ENCODE results near the gene IRF9.

IRF9 gene

GRCh38 chr14:24143511-24143910, 17.6 kb upstream of the IRF9 start:
- Histone ChIP-seq H3K4me2 (ENCODE audit: low read length) (no peak overlapping the region), H3K9me3 (ENCODE audit: control insufficient read depth, low read length) (no peaks in the 10 kb centered on the region), H3K4me1 (peaks cover 17% of the 10 kb centered on the region), H3K4me3 (ENCODE audit: low read depth, low read length) (no peak overlapping the region), H3K27me3 (ENCODE audit: control insufficient read depth, insufficient read depth, low read length) (no peaks in the 10 kb centered on the region), H3K9ac (no peak overlapping the region), H2AFZ (no peak overlapping the region), H3K36me3 (ENCODE audit: control insufficient read depth, insufficient read depth, low read length) (no peaks in the 10 kb centered on the region), H3K79me2 (peaks cover 14% of the 10 kb centered on the region), H3K27ac (no peak overlapping the region)
- TF ChIP-seq, protein P1, sequence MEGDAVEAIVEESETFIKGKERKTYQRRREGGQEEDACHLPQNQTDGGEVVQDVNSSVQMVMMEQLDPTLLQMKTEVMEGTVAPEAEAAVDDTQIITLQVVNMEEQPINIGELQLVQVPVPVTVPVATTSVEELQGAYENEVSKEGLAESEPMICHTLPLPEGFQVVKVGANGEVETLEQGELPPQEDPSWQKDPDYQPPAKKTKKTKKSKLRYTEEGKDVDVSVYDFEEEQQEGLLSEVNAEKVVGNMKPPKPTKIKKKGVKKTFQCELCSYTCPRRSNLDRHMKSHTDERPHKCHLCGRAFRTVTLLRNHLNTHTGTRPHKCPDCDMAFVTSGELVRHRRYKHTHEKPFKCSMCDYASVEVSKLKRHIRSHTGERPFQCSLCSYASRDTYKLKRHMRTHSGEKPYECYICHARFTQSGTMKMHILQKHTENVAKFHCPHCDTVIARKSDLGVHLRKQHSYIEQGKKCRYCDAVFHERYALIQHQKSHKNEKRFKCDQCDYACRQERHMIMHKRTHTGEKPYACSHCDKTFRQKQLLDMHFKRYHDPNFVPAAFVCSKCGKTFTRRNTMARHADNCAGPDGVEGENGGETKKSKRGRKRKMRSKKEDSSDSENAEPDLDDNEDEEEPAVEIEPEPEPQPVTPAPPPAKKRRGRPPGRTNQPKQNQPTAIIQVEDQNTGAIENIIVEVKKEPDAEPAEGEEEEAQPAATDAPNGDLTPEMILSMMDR (IDR thresholded peaks at IDR 0.05), result no peak

DNA sequence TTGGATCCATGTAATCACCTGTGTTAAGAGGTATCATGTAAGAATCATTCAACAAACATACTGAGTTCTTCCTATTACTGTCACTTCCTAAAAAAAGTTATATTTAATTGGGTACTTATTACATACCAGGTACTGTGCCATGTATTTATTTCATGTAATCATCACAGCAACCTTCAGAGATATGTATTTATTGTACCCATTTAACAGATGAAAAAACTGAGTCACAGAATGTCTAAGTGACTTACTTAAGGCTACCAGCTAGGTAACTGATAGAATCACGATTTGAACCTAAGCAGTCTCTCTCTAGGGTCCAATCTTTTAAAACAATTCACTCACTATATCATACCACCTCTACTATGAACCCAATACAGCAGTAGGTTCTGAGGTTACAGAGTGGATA, 16.6 kb upstream of the IRF9 start:
- Histone ChIP-seq H2AFZ (no peak overlapping the region), H3K79me2 (peaks cover 13% of the 10 kb centered on the region), H3K27me3 (ENCODE audit: control insufficient read depth, insufficient read depth, low read length) (no peaks in the 10 kb centered on the region), H3K9me3 (ENCODE audit: control insufficient read depth, low read length) (no peaks in the 10 kb centered on the region), H3K27ac (no peak overlapping the region), H3K4me2 (ENCODE audit: low read length) (no peak overlapping the region), H3K4me1 (peaks cover 15% of the 10 kb centered on the region), H3K4me3 (ENCODE audit: low read depth, low read length) (no peak overlapping the region), H3K36me3 (ENCODE audit: control insufficient read depth, insufficient read depth, low read length) (no peaks in the 10 kb centered on the region), H3K9ac (no peak overlapping the region)
- TF ChIP-seq, protein P1 (IDR thresholded peaks at IDR 0.05), result no peak

DNA sequence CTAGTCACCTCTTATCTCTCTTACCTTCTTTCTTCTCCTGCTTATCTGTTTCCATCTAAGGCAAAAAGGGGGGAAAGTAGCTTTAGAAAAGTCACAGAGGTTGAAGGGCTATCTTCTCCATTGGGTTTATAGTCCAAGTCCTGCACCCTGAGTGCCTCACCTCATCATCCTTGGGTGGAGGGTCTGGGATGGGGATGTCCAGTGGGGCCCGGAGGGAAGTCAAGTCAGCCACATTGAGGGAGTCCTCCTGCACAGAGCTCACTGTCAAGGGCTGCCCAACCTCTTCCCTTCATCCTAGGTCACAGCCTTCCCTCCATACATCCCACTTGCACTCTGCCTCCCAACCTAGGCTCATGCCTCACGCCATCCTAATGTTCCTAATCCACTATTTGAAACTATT, 15.8 kb upstream of the IRF9 start:
- Histone ChIP-seq H3K36me3 (ENCODE audit: control insufficient read depth, insufficient read depth, low read length) (no peaks in the 10 kb centered on the region), H3K4me1 (peaks cover 14% of the 10 kb centered on the region), H3K27me3 (ENCODE audit: control insufficient read depth, insufficient read depth, low read length) (no peaks in the 10 kb centered on the region), H3K9me3 (ENCODE audit: control insufficient read depth, low read length) (no peaks in the 10 kb centered on the region), H3K79me2 (peaks cover 18% of the 10 kb centered on the region), H3K4me3 (ENCODE audit: low read depth, low read length) (no peak overlapping the region), H2AFZ (no peak overlapping the region), H3K9ac (no peak overlapping the region), H3K27ac (peak overlapping the region; percentile 93), H3K4me2 (ENCODE audit: low read length) (peak overlapping the region; percentile 65)
- TF ChIP-seq, protein P1 (IDR thresholded peaks at IDR 0.05), result no peak

- H3K36me3 ChIP-seq (ENCODE audit: control insufficient read depth, insufficient read depth, low read length), result no peaks in the 10 kb centered on the region
- no peaks in the 10 kb centered on the region for H3K27me3 ChIP-seq (ENCODE audit: control insufficient read depth, insufficient read depth, low read length)
- peaks cover 14% of the 10 kb centered on the region for H3K4me1 ChIP-seq
- peaks cover 18% of the 10 kb centered on the region for H3K79me2 ChIP-seq
- H3K9me3 ChIP-seq (ENCODE audit: control insufficient read depth, low read length), result no peaks in the 10 kb centered on the region
- TF ChIP-seq, protein P1 (IDR thresholded peaks at IDR 0.05), result no peak
- peak overlapping the region; percentile 65 for H3K4me2 ChIP-seq (ENCODE audit: low read length)
- peak overlapping the region; percentile 96 for H2AFZ ChIP-seq
- peak overlapping the region; percentile 93 for H3K27ac ChIP-seq
- peak overlapping the region; percentile 72 for H3K4me3 ChIP-seq (ENCODE audit: low read depth, low read length)
- H3K9ac ChIP-seq, result peak overlapping the region; percentile 30
Observed at GRCh38 chr14:24145690-24146452, 15.2 kb upstream of the IRF9 start.
